ENCODE data around the gene ABHD15.
A peak's percentile ranks its signal among the peaks of the same experiment; 100 is the strongest.
"Not testable (repeated sequence)": the region's sequence is repeated elsewhere in the genome, so short reads cannot be mapped to it uniquely, and the experiment has no call there.

The ABHD15 gene

DNA sequence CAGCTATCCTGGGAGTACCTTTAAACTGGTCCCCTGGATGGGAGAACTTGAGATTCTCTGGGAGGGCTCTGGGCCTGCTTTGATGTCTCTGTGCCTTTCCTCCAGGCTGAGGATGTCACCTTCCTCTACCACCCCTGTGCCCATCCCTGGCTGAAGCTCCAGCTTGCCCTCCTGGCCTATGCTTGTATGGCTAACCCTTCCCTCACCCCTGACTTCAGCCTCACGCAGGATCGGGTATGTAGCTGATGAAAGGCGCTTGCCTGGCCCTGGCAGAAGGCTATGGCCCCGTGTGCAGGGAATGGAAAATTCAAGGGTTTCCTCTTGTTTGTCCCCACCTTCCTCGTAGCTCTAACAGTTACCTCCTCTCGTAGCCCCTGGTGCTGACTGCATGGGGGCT, 4.6 kb upstream of the ABHD15 start:
- DNase-seq (ENCODE audit: extremely low read depth in 1 of 2, low read depth in 1 of 2) = no peak

DNA sequence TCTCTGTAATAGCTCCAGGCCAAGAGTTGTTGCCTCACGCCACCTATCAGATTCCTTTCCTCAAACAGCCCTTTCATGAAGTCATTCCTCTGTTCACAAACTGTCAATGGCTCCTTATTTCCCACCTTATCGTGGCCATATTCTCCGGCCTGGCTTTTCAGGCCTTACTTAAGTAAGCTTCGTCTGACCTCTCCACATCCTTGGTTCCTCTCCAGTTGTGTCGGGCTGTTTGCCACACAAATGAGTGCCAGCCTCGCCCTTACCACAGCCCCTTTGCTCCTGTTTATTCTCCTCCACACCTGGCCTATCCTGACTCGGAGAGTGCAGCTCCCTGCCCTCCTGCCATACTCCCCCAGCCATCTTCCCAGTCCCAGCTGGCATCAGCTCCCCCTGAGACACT, 3.7 kb upstream of the ABHD15 start:
- no peak for DNase-seq (ENCODE audit: extremely low read depth in 1 of 2, low read depth in 1 of 2)

DNA sequence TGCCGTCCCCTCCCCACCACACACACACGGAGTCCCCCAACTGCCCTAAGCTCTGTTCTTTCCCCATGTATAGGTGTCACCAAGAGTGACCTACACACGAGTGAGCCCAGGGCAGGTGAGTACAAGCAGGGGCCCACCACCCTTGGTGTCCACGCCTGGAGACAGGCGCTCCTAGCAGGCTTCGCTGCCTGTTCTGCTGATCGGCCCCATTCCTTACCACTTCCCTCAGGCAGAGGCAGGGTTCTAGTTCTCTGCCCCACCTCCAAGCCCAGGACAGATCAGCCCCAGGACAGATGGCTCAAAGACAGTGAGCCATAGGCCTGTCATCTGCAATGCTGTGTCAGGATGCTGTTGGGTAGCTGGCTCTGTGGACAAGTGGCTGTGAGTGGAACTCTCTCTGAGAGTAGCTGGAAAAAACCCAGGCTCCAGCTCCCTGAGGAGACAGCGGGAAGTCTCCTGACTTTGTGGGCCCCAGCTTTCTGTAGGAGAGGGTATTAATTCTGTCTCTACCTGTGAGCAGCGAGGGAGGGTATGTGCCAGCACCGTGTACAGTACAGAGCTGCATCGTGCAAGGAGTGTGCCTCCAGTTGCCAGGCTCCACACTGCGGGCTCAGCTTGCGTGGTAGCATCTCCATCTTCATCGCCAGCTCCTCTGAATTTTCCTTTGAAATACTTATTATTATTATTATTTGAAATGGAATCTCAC, 2.6 kb upstream of the ABHD15 start:
- DNase-seq (ENCODE audit: extremely low read depth in 1 of 2, low read depth in 1 of 2) = no peak

DNA sequence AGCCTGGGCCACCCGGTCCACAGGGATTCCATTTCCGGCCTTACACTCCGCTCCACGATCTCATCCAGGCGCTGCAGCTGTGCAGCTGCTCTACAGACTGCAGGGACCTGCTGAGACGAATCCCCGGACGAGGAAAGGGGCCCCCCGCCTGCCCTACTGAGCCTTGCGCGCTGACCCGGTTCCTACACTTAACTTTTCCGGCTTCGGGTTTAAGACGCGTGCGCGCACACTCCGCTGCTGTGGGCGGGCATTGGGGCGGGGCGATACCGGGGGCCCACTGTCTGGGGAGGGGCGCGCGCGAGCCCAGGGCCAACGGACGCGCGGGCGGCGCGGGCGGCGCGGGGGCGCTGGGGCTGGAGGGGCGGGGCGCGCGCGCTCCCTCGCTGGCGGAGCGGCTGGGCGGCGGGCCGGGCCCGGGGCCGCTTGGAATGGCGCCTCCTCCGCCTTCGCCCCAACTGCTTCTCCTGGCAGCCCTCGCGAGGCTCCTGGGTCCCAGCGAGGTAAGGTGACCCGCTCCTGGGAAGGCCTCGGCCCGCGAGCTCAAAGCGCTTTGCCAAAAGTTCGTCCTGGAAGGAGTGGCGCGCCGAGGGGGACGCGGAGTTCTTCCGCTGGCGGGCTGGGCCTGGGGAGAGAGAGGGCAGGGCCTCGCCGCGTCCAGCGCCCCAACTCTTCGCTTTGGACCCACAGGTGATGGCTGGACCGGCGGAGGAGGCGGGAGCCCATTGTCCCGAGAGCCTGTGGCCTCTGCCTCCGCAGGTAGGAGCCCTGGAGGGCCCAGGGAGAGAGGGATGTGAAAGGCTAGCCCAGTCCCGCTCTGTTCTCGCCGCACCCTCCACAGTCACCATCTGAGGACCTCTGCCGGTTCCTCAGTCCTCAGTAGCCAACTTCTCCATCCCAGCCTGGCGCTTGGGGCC, 1.8 kb upstream of the ABHD15 start, which contains the start of gene TP53I13:
TP53I13 (plus strand) TSS at position 371 of the 914 bp plus-strand sequence; CDS start at position 429, 58 bp downstream.
- peak in 1 of 2 donors; percentile 83 for DNase-seq (ENCODE audit: extremely low read depth in 1 of 2, low read depth in 1 of 2)

DNA sequence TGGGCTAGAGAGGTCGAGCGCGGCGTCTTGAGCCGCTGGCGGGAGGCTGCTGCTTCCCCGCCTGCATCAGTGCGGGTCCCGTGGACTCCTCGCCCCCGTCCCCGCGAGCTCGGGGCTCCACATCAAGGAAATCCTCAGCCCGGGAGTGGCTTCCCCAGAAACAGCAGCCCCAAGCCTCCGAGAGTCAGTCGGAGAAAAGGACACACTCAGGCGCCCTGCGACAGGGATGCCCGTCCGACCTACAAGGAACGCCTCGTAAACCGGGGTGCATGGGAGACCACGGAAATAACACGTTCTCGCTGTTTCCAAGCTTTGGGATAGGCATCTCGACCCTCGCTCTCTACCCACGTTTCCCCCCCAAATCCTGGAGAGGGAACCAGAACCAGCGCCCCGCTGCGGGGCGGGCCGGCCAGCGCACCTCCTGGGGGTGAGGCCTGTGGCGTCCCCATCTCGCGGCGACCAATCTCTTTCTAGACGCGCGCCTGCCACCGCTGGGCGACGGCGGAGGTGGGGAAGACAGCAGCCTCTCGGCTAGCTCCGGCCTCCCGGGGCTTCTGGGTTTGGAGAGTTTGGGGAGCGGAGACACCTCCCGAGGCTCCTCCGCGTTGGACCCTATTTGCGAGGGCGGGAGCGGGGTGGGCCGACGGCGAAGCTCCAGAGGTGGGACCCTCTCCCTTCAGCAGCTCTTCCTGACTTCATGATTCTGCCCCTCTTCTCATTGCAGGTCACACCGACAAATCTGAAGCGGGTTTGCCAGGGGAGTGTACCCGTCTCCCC, 905 bp upstream of the ABHD15 start:
- peak in 1 of 2 donors; percentile 79 for DNase-seq (ENCODE audit: extremely low read depth in 1 of 2, low read depth in 1 of 2)

- no peak for DNase-seq (ENCODE audit: extremely low read depth in 1 of 2, low read depth in 1 of 2)
Observed at GRCh38 chr17:29567304-29567553, 392 bp upstream of the ABHD15 start.

- no peak for DNase-seq (ENCODE audit: extremely low read depth in 1 of 2, low read depth in 1 of 2)
Observed at GRCh38 chr17:29565643-29566472, 979 bp downstream of the ABHD15 start.

- no peak for DNase-seq (ENCODE audit: extremely low read depth in 1 of 2, low read depth in 1 of 2)
Observed at GRCh38 chr17:29563816-29564215, 3.0 kb downstream of the ABHD15 start.

DNA sequence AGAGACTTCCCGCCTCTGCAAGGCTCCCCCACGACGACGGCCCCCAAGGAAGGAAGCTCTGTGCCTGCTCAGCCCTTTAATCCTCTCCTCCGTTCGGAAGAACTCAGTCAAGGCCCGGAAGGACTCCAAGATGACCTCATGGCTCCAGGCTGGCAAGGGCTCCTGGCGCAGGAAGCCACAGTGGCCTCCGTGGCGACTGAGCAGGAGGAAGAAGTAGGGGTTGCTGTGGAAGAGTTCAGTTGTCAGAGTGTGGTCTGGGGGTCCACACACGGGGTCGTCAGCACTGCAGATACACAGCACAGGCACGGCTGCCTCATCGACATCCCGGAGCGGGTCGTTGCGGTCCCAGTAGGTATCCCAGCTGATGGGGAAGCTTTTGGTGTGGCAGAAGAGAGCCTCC, 4.2 kb downstream of the ABHD15 start:
- no peak for DNase-seq (ENCODE audit: extremely low read depth in 1 of 2, low read depth in 1 of 2)

GRCh38 chr17:29561554-29562517, 5.0 kb downstream of the ABHD15 start:
- no peak for DNase-seq (ENCODE audit: extremely low read depth in 1 of 2, low read depth in 1 of 2)

GRCh38 chr17:29560316-29560715, 6.5 kb downstream of the ABHD15 start:
- no peak for DNase-seq (ENCODE audit: extremely low read depth in 1 of 2, low read depth in 1 of 2)

GRCh38 chr17:29559640-29560039, 7.2 kb downstream of the ABHD15 start:
- DNase-seq (ENCODE audit: extremely low read depth in 1 of 2, low read depth in 1 of 2) = no peak

- DNase-seq (ENCODE audit: extremely low read depth in 1 of 2, low read depth in 1 of 2) = not testable (repeated sequence)
Observed at GRCh38 chr17:29558139-29558538, 8.7 kb downstream of the ABHD15 start.

DNA sequence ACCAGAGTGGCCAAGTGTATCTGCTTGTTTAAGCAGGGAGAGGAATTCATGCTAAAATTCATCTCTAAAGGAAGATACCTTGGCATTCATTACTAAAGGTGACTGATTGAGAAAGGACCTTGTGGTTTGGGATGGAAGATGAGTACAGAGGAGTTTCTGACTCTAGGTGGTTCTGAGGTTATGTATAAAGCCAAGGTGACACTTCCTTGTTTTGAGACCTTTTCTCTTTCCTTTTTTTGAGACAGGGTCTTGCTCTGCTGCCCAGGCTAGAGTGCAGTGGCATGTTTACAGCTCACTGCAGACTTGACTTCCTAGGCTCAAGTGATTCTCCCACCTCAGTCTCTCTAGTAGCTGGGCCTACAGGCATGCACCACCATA, 9.1 kb downstream of the ABHD15 start:
- DNase-seq (ENCODE audit: extremely low read depth in 1 of 2, low read depth in 1 of 2) = no peak

GRCh38 chr17:29557085-29557738, 9.6 kb downstream of the ABHD15 start:
- DNase-seq (ENCODE audit: extremely low read depth in 1 of 2, low read depth in 1 of 2) = no peak

- DNase-seq (ENCODE audit: extremely low read depth in 1 of 2, low read depth in 1 of 2) = no peak
Observed at GRCh38 chr17:29555840-29556239, 11.0 kb downstream of the ABHD15 start.

DNA sequence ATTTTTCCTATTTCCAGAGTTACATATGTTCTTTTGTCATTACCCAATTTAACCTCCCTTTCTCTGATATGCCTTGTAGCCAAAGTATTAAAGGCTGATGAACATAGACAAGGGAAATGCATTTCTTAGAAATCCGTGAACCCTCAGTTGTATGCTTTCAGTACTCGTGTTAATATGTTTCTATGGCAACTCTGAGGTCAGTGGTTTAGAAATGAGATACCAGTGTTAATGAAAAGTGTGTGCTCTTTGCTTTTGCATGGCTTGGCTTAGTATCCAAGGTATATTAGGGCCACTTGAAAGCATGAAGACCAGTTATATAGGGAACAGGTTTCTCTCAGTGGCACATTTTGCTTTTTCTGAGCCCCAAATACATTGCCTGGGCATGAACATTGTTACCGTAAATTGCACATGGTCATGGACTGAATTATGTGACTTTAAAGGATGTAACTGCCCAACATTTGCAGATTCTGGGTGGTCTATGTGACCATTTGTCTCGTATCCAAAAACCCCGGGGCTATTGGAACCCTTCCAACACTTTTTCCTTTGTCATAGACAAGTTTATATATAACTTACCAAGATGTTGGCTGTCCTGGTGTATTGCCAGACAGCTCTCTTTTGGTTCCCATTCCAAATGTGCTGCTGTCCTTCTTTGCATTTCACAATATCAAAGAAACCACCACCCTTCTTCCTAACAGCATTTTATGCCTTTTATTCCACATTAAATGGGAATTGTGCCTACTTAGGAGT, 17.5 kb downstream of the ABHD15 start:
- DNase-seq (ENCODE audit: extremely low read depth in 1 of 2, low read depth in 1 of 2) = no peak

DNA sequence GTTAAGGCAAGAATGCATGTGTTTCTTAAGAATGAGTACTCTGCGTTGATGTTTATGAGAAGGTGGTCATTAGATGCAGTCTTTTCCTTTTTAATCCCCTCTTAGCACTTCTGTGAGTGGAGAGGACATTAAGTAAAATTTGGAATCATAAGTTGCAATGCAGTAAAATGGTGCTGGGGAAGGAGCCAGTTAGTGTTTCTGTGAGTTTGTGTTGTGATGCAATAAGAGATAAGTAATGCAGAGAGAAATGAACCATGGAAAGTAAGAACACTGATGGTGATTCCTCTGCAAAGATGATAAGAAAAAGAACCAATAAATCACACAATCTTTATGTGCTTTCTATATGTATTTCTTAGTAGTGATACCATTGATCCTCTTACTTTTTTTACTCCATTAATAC, 20.0 kb downstream of the ABHD15 start:
- DNase-seq (ENCODE audit: extremely low read depth in 1 of 2, low read depth in 1 of 2) = no peak
